A673 (cell line): ENCODE measurements around the gene E2F1.

Experiments used
- CTCF ChIP-seq: fragments of 300-800, 200-600 bp; sonication (generic); conservative IDR thresholded peaks from 2 replicates; pipeline ENCODE4 v1.5.1; 2017; ENCODE audit warnings: low read depth, mild to moderate bottlenecking, antibody characterized with exemption, low read length, moderate library complexity, mixed read lengths
- EZH2 ChIP-seq: fragments of 200-600 bp; sonication (generic); IDR thresholded peaks from 2 replicates; pipeline ENCODE4 v1.6.1; 2017; ENCODE audit warnings: borderline replicate concordance, low read depth, mild to moderate bottlenecking, mixed read lengths, antibody characterized with exemption, low read length; ENCODE audit not compliant: poor library complexity, severe bottlenecking

- TF ChIP-seq CTCF, result no peak
- no peak for TF ChIP-seq EZH2
These were observed 790 bp upstream of the E2F1 start for GRCh38 chr20:33686984-33687366.
